Mucosa of stomach (tissue), 1 donor: Measurements from ENCODE around the gene EGR4.

Experiments
- H3K27me3 ChIP-seq: one replicate; pipeline ENCODE4 v1.7.0; 2013; ENCODE audit warnings: mild to moderate bottlenecking, low read length; ENCODE audit not compliant: control insufficient read depth, insufficient read depth
- H3K36me3 ChIP-seq: one replicate; pipeline ENCODE4 v1.7.0; 2013; ENCODE audit warnings: low read length; ENCODE audit not compliant: control insufficient read depth, insufficient read depth
- H3K4me1 ChIP-seq: one replicate; pipeline ENCODE4 v1.7.0; 2013; ENCODE audit warnings: mild to moderate bottlenecking, low read length; ENCODE audit not compliant: control insufficient read depth, insufficient read depth
- H3K4me3 ChIP-seq: one replicate; pipeline ENCODE4 v1.7.0; 2013; ENCODE audit warnings: low read length
- H3K9ac ChIP-seq: one replicate; pipeline ENCODE4 v1.7.0; 2013; ENCODE audit warnings: mild to moderate bottlenecking, low read length, moderate library complexity
- H3K9me3 ChIP-seq: one replicate; pipeline ENCODE4 v1.7.0; 2013; ENCODE audit warnings: mild to moderate bottlenecking, low read length, moderate library complexity; ENCODE audit not compliant: control insufficient read depth
- donor health status: Pancreatic carcinoma.

The EGR4 gene

DNA sequence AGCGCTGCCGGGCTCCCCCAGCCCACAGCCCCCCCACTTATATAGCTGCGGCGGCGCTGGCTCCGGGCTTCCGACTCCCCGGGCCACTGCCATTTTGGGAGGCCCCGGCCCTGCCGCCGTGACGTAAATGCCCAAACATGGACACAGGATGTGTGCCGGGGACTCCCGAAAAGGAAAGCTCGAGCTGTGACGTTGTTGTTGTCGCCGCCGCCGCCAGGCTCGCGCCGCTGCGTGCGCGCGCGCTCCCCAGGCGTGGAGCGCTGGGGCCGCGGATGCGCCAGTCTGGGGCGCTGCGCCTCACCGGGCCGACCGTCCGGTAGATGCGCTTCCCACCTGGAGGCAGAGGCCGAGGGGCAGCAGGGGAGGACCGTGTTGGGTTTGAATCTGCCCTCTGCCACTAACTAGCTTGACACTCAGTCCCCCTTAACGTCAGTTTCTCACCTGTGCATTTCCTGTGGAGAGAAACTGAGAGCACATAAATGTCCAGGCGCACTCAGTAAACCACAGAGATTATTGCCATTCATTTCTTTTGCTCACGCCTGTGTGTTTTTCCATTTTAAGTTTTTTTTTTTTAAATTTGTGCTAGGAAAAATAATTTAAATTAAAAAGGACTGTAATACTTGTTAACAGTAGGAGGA lies at the start of gene EGR4:
EGR4 (minus strand) TSS at position 15 of the 638 bp plus-strand sequence. CDS start 231 bp downstream, outside the sequence.
- peaks cover 84% of the 10 kb centered on the region for H3K27me3 ChIP-seq
- no peaks in the 10 kb centered on the region for H3K36me3 ChIP-seq
- H3K4me1 ChIP-seq: no peaks in the 10 kb centered on the region
- no peak within 1 kb of the TSS for H3K9ac ChIP-seq
- H3K4me3 ChIP-seq: no peak within 1 kb of the TSS
- no peaks in the 10 kb centered on the region for H3K9me3 ChIP-seq

- no peaks in the 10 kb centered on the region for H3K36me3 ChIP-seq
- no peaks in the 10 kb centered on the region for H3K27me3 ChIP-seq
- no peak overlapping the region for H3K9ac ChIP-seq
- no peaks in the 10 kb centered on the region for H3K4me1 ChIP-seq
- no peaks in the 10 kb centered on the region for H3K9me3 ChIP-seq
- no peak overlapping the region for H3K4me3 ChIP-seq
Observed at GRCh38 chr2:73341039-73341438, 47.7 kb upstream of the EGR4 start.

- Histone ChIP-seq H3K36me3 (no peaks in the 10 kb centered on the region), H3K27me3 (no peaks in the 10 kb centered on the region), H3K4me1 (no peaks in the 10 kb centered on the region), H3K9ac (no peak overlapping the region), H3K4me3 (no peak overlapping the region), H3K9me3 (no peaks in the 10 kb centered on the region)
Observed at GRCh38 chr2:73339201-73339600, 45.9 kb upstream of the EGR4 start.

DNA sequence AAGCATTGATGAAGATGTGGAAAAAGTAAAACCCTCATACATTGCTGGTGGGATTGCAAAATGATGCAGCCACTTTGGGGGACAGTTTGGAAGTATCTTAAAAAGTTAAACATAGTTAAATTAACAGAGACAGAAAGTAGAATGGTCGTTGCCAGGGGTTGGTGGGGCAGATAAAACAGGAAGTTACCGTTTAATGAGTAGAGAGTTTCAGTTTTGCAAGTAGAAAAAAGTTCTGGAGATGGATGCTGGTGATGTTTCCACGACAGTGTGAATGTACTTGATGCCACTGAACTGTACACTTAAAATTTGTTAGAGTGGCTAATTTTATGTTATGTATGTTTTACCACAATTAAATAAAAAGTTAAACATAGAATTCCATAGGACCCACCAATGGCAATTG lies 44.5 kb upstream of the EGR4 start:
- Histone ChIP-seq H3K4me1 (no peaks in the 10 kb centered on the region), H3K9ac (no peak overlapping the region), H3K4me3 (no peak overlapping the region)

DNA sequence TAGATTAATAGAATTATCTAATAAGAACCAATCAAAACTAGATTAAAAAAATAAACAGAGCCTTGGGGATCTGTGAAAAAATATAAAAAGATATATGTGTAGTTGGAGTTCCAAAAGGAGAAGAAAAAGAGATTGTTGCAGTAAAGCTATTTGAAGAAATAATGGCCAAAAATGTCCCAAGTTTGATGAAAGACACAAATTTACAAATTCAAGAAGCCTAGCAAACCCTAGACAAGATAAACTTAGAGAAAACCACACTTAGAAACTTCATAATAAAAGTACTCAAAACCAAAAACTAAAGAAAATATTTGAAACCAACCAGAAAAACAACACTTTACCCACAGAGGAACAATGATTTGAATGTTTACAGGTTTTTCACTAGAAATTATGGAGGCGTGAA lies 41.3 kb upstream of the EGR4 start:
- Histone ChIP-seq H3K4me1 (no peaks in the 10 kb centered on the region), H3K4me3 (no peak overlapping the region), H3K9me3 (no peaks in the 10 kb centered on the region), H3K9ac (no peak overlapping the region), H3K36me3 (no peaks in the 10 kb centered on the region), H3K27me3 (no peaks in the 10 kb centered on the region)

More for the DNA sequence above, 44.5 kb upstream of the EGR4 start:
- Histone ChIP-seq H3K9me3 (no peaks in the 10 kb centered on the region), H3K27me3 (no peaks in the 10 kb centered on the region), H3K36me3 (no peaks in the 10 kb centered on the region)

GRCh38 chr2:73334045-73334444 lies 40.7 kb upstream of the EGR4 start:
- Histone ChIP-seq H3K4me3 (no peak overlapping the region), H3K9me3 (no peaks in the 10 kb centered on the region), H3K9ac (no peak overlapping the region), H3K36me3 (no peaks in the 10 kb centered on the region), H3K4me1 (no peaks in the 10 kb centered on the region), H3K27me3 (no peaks in the 10 kb centered on the region)

DNA sequence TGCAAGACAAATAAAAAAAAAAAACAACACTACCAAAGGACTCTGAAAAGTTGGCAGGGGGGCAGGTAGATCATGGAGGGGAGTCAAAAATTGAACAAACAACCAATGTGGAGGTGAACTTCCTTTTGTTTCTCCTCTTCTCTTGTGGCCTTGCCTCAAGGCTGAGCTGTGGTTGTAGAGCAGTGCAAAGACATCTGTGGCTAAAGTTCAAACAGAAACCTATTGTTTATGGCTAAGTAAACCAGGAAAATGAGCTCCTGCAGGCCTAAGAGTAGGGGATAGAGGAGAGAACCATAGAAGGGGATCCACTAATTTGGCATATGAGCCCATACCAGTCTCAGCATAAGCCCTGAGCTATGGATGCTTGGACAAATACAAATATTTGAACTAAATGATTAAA lies 40.2 kb upstream of the EGR4 start:
- Histone ChIP-seq H3K9me3 (no peaks in the 10 kb centered on the region), H3K27me3 (no peaks in the 10 kb centered on the region), H3K4me1 (no peaks in the 10 kb centered on the region), H3K36me3 (no peaks in the 10 kb centered on the region), H3K9ac (no peak overlapping the region), H3K4me3 (no peak overlapping the region)

DNA sequence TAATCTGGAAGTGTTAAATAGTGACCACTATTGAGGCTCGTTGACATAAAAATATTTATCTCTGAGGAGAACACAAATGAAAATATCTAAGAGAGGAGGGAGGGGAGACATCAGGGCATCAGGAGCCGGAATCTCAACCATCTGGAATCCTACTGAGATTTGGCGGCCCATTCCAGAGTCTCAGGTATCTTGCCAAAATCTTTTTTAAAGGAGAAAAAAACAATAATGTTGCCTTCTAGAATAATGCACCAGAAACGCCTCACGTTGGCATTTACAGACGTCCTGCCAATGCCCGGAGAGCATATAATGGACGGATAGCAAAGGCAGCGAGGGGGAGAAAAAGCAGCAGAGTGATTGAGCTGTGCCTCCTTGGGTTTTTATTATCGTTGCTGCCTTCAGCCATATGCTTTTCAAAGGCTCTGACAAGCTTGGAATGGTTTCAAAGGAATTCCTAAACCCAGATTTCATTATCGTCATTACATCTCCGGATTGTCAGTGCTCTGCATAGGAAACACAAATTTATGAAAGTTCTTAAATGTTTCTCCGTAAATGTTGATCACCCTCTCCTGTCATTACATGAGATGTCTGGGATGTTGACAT lies 30.9 kb upstream of the EGR4 start:
- Histone ChIP-seq H3K27me3 (no peaks in the 10 kb centered on the region), H3K4me3 (no peak overlapping the region), H3K9ac (no peak overlapping the region)

DNA sequence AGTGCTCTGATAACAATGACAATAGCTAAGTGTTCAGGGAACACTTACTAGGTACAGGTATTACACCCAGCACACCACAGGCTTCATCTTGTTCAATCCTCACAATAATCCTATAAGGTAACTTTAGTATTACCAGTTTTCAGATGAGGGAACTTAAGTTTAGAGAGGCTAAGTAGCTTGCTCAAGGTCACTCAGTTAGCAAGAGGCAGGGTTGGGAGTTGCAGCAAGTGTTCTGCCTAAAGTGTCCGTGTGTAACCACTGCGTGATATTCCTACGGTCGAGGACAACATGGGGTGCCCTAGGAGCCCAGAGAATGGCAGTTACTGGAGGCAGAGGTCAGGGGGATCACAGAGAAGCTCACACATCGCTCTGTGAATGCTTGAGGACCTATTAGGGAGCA lies 30.2 kb upstream of the EGR4 start:
- Histone ChIP-seq H3K36me3 (no peaks in the 10 kb centered on the region), H3K4me3 (no peak overlapping the region), H3K27me3 (no peaks in the 10 kb centered on the region), H3K4me1 (no peaks in the 10 kb centered on the region), H3K9me3 (no peaks in the 10 kb centered on the region), H3K9ac (no peak overlapping the region)

More for the DNA sequence above, 30.9 kb upstream of the EGR4 start:
- H3K4me1 ChIP-seq: no peaks in the 10 kb centered on the region
- H3K36me3 ChIP-seq: no peaks in the 10 kb centered on the region
- H3K9me3 ChIP-seq: no peaks in the 10 kb centered on the region

- H3K27me3 ChIP-seq: no peaks in the 10 kb centered on the region
- no peak overlapping the region for H3K9ac ChIP-seq
- H3K4me3 ChIP-seq: no peak overlapping the region
- no peaks in the 10 kb centered on the region for H3K9me3 ChIP-seq
- no peaks in the 10 kb centered on the region for H3K4me1 ChIP-seq
- H3K36me3 ChIP-seq: no peaks in the 10 kb centered on the region
Observed at GRCh38 chr2:73314441-73314840, 21.1 kb upstream of the EGR4 start.

DNA sequence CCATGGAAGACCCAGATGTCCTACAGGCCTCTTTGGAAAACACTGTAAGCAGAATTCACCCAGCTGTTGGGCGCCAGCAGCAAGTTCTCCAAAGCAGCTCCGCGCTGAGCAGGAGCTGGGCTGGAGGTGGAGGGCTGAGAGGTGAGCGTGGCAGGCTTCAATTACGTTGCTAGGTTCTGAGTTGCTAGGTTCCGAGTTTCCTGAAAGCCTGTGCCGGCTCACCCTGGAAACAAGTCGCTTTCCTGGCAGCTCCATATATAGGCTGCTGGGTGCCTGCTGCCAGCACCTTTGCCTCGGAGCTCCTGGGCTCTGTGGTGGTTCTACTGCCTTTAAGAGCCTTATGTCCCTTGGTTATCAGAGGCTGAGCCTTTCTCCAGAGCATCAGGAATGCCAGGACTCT lies 14.4 kb upstream of the EGR4 start:
- H3K9ac ChIP-seq: no peak overlapping the region

GRCh38 chr2:73301636-73302035 lies 8.3 kb upstream of the EGR4 start:
- no peak overlapping the region for H3K9ac ChIP-seq

More for the DNA sequence above, 14.4 kb upstream of the EGR4 start:
- Histone ChIP-seq H3K27me3 (no peaks in the 10 kb centered on the region), H3K9me3 (no peaks in the 10 kb centered on the region), H3K4me3 (no peak overlapping the region), H3K36me3 (no peaks in the 10 kb centered on the region), H3K4me1 (no peaks in the 10 kb centered on the region)

More at GRCh38 chr2:73301636-73302035, 8.3 kb upstream of the EGR4 start:
- Histone ChIP-seq H3K4me3 (no peak overlapping the region), H3K27me3 (peaks cover 6% of the 10 kb centered on the region), H3K4me1 (no peaks in the 10 kb centered on the region), H3K36me3 (no peaks in the 10 kb centered on the region), H3K9me3 (no peaks in the 10 kb centered on the region)
